Karpas-422 (cell line): ENCODE measurements around the gene WNT7B. TPM values are rescaled to one million over a fixed set of nuclear protein-coding genes. Genes with fewer than 3 reads are reported as not detected.
A peak's percentile ranks its signal among the peaks of the same experiment; 100 is the strongest.

ENCODE experiments used
- DNase-seq: peaks from one replicate; pipeline ENCODE4 v3.0.0-alpha.2; 2015
- H2AFZ ChIP-seq: fragments of 200-600 bp; sonication (generic); 2 replicates; pipeline ENCODE4 v1.6.1; 2014; ENCODE audit warnings: antibody characterized with exemption, low read length, mixed read lengths
- H3K27ac ChIP-seq: fragments of 200-600 bp; sonication (generic); 2 replicates; pipeline ENCODE4 v1.5.1; 2014; ENCODE audit warnings: mild to moderate bottlenecking, low read length, moderate library complexity
- H3K27me3 ChIP-seq: fragments of 200-600 bp; sonication (generic); 2 replicates; pipeline ENCODE4 v1.6.1; 2014; ENCODE audit warnings: low read length, mixed read lengths
- H3K36me3 ChIP-seq: fragments of 200-600 bp; sonication (generic); 2 replicates; pipeline ENCODE4 v1.6.1; 2014; ENCODE audit warnings: low read length, mixed read lengths; ENCODE audit not compliant: insufficient read depth
- H3K4me1 ChIP-seq: fragments of 200-600 bp; sonication (generic); 2 replicates; pipeline ENCODE4 v1.6.1; 2014; ENCODE audit warnings: mild to moderate bottlenecking, low read length, mixed read lengths
- H3K4me2 ChIP-seq: fragments of 200-600 bp; sonication (generic); 2 replicates; pipeline ENCODE4 v1.6.1; 2014; ENCODE audit warnings: low read length, low read depth, mild to moderate bottlenecking; ENCODE audit not compliant: poor library complexity, severe bottlenecking
- H3K4me3 ChIP-seq: fragments of 200-600 bp; sonication (generic); 2 replicates; pipeline ENCODE4 v1.5.1; 2014; ENCODE audit warnings: mild to moderate bottlenecking, antibody characterized with exemption, low read length, mixed read lengths
- H3K79me2 ChIP-seq: fragments of 200-600 bp; sonication (generic); 2 replicates; pipeline ENCODE4 v1.6.1; 2014; ENCODE audit warnings: mild to moderate bottlenecking, low read length, mixed read lengths
- H3K9ac ChIP-seq: fragments of 200-600 bp; sonication (generic); 2 replicates; pipeline ENCODE4 v1.6.0; 2014; ENCODE audit warnings: low read length
- H3K9me2 ChIP-seq: fragments of 200-600 bp; sonication (generic), shearing (Covaris generic); replicated peaks from 2 replicates; pipeline ENCODE4 v1.6.0; 2014; ENCODE audit warnings: mild to moderate bottlenecking, low read length, moderate library complexity; ENCODE audit not compliant: insufficient read depth
- H3K9me3 ChIP-seq: fragments of 300-700, 200-600 bp; sonication (generic); 2 replicates; pipeline ENCODE4 v1.6.1; 2014; ENCODE audit warnings: low read length, mixed read lengths
- H4K20me1 ChIP-seq: fragments of 200-600 bp; sonication (generic); 2 replicates; pipeline ENCODE4 v1.6.1; 2014; ENCODE audit warnings: mild to moderate bottlenecking, antibody characterized with exemption, low read length, low read depth; ENCODE audit not compliant: insufficient read depth
- total RNA-seq: library from RNA; depleted of rRNA; stranded (reverse); fragments of >200 nt; shearing (Covaris generic); gene quantifications from 2 replicates; pipeline ENCODE4 v1.2.3, GENCODE V29; 2014; ENCODE audit warnings: low replicate concordance

WNT7B gene
- total RNA-seq, 1 experiment from 2014 or later: not detected

GRCh38 chr22:45984316-45984916 is 7.5 kb upstream of the WNT7B start:
- Histone ChIP-seq H3K4me3 (no peak overlapping the region), H3K9me3 (no peaks in the 10 kb centered on the region), H3K9ac (no peak overlapping the region), H4K20me1 (peaks cover 6% of the 10 kb centered on the region; the same call in 1 of the 2 replicates), H3K4me1 (no peaks in the 10 kb centered on the region), H2AFZ (no peak overlapping the region), H3K36me3 (no peaks in the 10 kb centered on the region), H3K79me2 (no peaks in the 10 kb centered on the region), H3K4me2 (no peak overlapping the region), H3K27me3 (no peaks in the 10 kb centered on the region), H3K9me2 (no peaks in the 10 kb centered on the region), H3K27ac (no peak overlapping the region)
- DNase-seq: no peak

- no peak overlapping the region for H3K4me2 ChIP-seq
- peaks cover 2% of the 10 kb centered on the region; the same call in 1 of the 2 replicates for H3K4me1 ChIP-seq
- H3K9me2 ChIP-seq: no peaks in the 10 kb centered on the region
- no peaks in the 10 kb centered on the region for H3K79me2 ChIP-seq
- peaks cover 4% of the 10 kb centered on the region; the same call in 1 of the 2 replicates for H4K20me1 ChIP-seq
- DNase-seq: no peak
- no peak overlapping the region for H3K9ac ChIP-seq
- no peak overlapping the region for H2AFZ ChIP-seq
- H3K9me3 ChIP-seq: no peaks in the 10 kb centered on the region
- no peaks in the 10 kb centered on the region for H3K27me3 ChIP-seq
- no peaks in the 10 kb centered on the region for H3K36me3 ChIP-seq
- no peak overlapping the region for H3K4me3 ChIP-seq
- no peak overlapping the region for H3K27ac ChIP-seq
These were observed 6.8 kb upstream of the WNT7B start for GRCh38 chr22:45983797-45984196.

GRCh38 chr22:45980761-45981160 is 3.8 kb upstream of the WNT7B start:
- Histone ChIP-seq H3K9me2 (no peaks in the 10 kb centered on the region), H3K9me3 (no peaks in the 10 kb centered on the region), H3K36me3 (no peaks in the 10 kb centered on the region), H3K4me3 (no peak overlapping the region), H2AFZ (no peak overlapping the region), H3K9ac (no peak overlapping the region), H3K27me3 (no peaks in the 10 kb centered on the region), H3K27ac (no peak overlapping the region), H3K79me2 (no peaks in the 10 kb centered on the region), H3K4me1 (peaks cover 5% of the 10 kb centered on the region), H4K20me1 (peaks cover 4% of the 10 kb centered on the region; the same call in 1 of the 2 replicates), H3K4me2 (no peak overlapping the region)
- DNase-seq: no peak

- H3K79me2 ChIP-seq: no peaks in the 10 kb centered on the region
- H3K27ac ChIP-seq: no peak overlapping the region
- H2AFZ ChIP-seq: no peak overlapping the region
- no peaks in the 10 kb centered on the region for H3K27me3 ChIP-seq
- no peak for DNase-seq
- no peaks in the 10 kb centered on the region for H3K9me3 ChIP-seq
- no peaks in the 10 kb centered on the region for H3K36me3 ChIP-seq
- H3K4me2 ChIP-seq: no peak overlapping the region
- H4K20me1 ChIP-seq: peaks cover 4% of the 10 kb centered on the region; the same call in 1 of the 2 replicates
- no peaks in the 10 kb centered on the region for H3K9me2 ChIP-seq
- H3K4me3 ChIP-seq: no peak overlapping the region
- H3K4me1 ChIP-seq: peaks cover 5% of the 10 kb centered on the region
- H3K9ac ChIP-seq: no peak overlapping the region
These were observed 3.3 kb upstream of the WNT7B start for GRCh38 chr22:45980268-45980570.

GRCh38 chr22:45978275-45978713 is 1.3 kb upstream of the WNT7B start:
- no peaks in the 10 kb centered on the region for H3K79me2 ChIP-seq
- no peak for DNase-seq
- no peaks in the 10 kb centered on the region for H3K27me3 ChIP-seq
- H3K9ac ChIP-seq: no peak overlapping the region
- no peak overlapping the region; the same call in 1 of the 2 replicates for H3K4me3 ChIP-seq
- no peaks in the 10 kb centered on the region for H4K20me1 ChIP-seq
- no peak overlapping the region for H2AFZ ChIP-seq
- peak overlapping the region; percentile 86 for H3K4me2 ChIP-seq
- H3K27ac ChIP-seq: no peak overlapping the region
- H3K9me2 ChIP-seq: no peaks in the 10 kb centered on the region
- H3K9me3 ChIP-seq: no peaks in the 10 kb centered on the region
- peaks cover 7% of the 10 kb centered on the region for H3K4me1 ChIP-seq
- no peaks in the 10 kb centered on the region for H3K36me3 ChIP-seq

- Histone ChIP-seq H3K4me2 (no peak overlapping the region), H3K4me1 (peaks cover 7% of the 10 kb centered on the region), H3K9me3 (no peaks in the 10 kb centered on the region), H3K27ac (no peak overlapping the region), H3K27me3 (no peaks in the 10 kb centered on the region), H3K4me3 (no peak overlapping the region), H3K9me2 (no peaks in the 10 kb centered on the region), H3K79me2 (no peaks in the 10 kb centered on the region), H3K9ac (no peak overlapping the region), H4K20me1 (no peaks in the 10 kb centered on the region), H2AFZ (no peak overlapping the region), H3K36me3 (no peaks in the 10 kb centered on the region)
- DNase-seq: no peak
These were observed 751 bp upstream of the WNT7B start for GRCh38 chr22:45977551-45978274.

GRCh38 chr22:45976254-45977002 is 534 bp downstream of the WNT7B start:
- no peak overlapping the region for H3K9ac ChIP-seq
- DNase-seq: no peak

More at GRCh38 chr22:45976254-45977002, 534 bp downstream of the WNT7B start:
- no peaks in the 10 kb centered on the region for H4K20me1 ChIP-seq
- H2AFZ ChIP-seq: no peak overlapping the region
- no peaks in the 10 kb centered on the region for H3K79me2 ChIP-seq
- H3K27ac ChIP-seq: no peak overlapping the region
- H3K9me3 ChIP-seq: no peaks in the 10 kb centered on the region
- no peak overlapping the region for H3K4me2 ChIP-seq
- no peaks in the 10 kb centered on the region for H3K36me3 ChIP-seq
- H3K9me2 ChIP-seq: no peaks in the 10 kb centered on the region
- no peaks in the 10 kb centered on the region for H3K27me3 ChIP-seq
- peaks cover 7% of the 10 kb centered on the region for H3K4me1 ChIP-seq
- H3K4me3 ChIP-seq: no peak overlapping the region
